ENCODE measurements around the gene KLF11.

Gene KLF11

GRCh38 chr2:10022445-10022844 is 20.9 kb upstream of the KLF11 start:
- H3K9me3 ChIP-seq (ENCODE audit: control insufficient read depth, insufficient read depth, low read length) = no peaks in the 10 kb centered on the region

GRCh38 chr2:10022966-10023662 is 20.2 kb upstream of the KLF11 start:
- no peaks in the 10 kb centered on the region for H3K79me2 ChIP-seq (ENCODE audit: control insufficient read depth, low read length)
- no peak overlapping the region for H3K4me2 ChIP-seq (ENCODE audit: low read length)
- H3F3A ChIP-seq (ENCODE audit: control insufficient read depth, insufficient read depth) = no peaks in the 10 kb centered on the region
- H3K9me2 ChIP-seq (replicated peaks; ENCODE audit: control insufficient read depth, low read length) = no peaks in the 10 kb centered on the region
- H3K4me1 ChIP-seq (ENCODE audit: control insufficient read depth, low read length) = no peaks in the 10 kb centered on the region
- H4K20me1 ChIP-seq (ENCODE audit: control insufficient read depth, insufficient read depth, low read depth, low read length) = no peaks in the 10 kb centered on the region
- no peak overlapping the region for H3K4me3 ChIP-seq (ENCODE audit: low read length)
- no peaks in the 10 kb centered on the region for H3K27me3 ChIP-seq (ENCODE audit: control insufficient read depth, low read length)
- TF ChIP-seq EZH2phosphoT487 (IDR thresholded peaks at IDR 0.05; ENCODE audit: borderline replicate concordance, low read length) = no peak
- TF ChIP-seq CTCF (IDR thresholded peaks at IDR 0.05; ENCODE audit: low read depth, low read length, poor library complexity, severe bottlenecking) = no peak
- H3K36me3 ChIP-seq (ENCODE audit: control insufficient read depth, low read length) = no peaks in the 10 kb centered on the region
- H3K9me3 ChIP-seq (ENCODE audit: control insufficient read depth, insufficient read depth, low read length) = no peaks in the 10 kb centered on the region
- no peak overlapping the region for H3K27ac ChIP-seq (ENCODE audit: low read depth, low read length)

More at GRCh38 chr2:10022445-10022844, 20.9 kb upstream of the KLF11 start:
- Histone ChIP-seq H3K4me3 (ENCODE audit: low read length) (no peak overlapping the region), H4K20me1 (ENCODE audit: control insufficient read depth, insufficient read depth, low read depth, low read length) (no peaks in the 10 kb centered on the region), H3F3A (ENCODE audit: control insufficient read depth, insufficient read depth) (no peaks in the 10 kb centered on the region), H3K27ac (ENCODE audit: low read depth, low read length) (no peak overlapping the region), H3K36me3 (ENCODE audit: control insufficient read depth, low read length) (no peaks in the 10 kb centered on the region), H3K79me2 (ENCODE audit: control insufficient read depth, low read length) (no peaks in the 10 kb centered on the region), H3K27me3 (ENCODE audit: control insufficient read depth, low read length) (no peaks in the 10 kb centered on the region), H3K4me1 (ENCODE audit: control insufficient read depth, low read length) (no peaks in the 10 kb centered on the region), H3K9me2 (replicated peaks; ENCODE audit: control insufficient read depth, low read length) (no peaks in the 10 kb centered on the region), H3K4me2 (ENCODE audit: low read length) (no peak overlapping the region)
- TF ChIP-seq EZH2phosphoT487 (IDR thresholded peaks at IDR 0.05; ENCODE audit: borderline replicate concordance, low read length) (no peak), CTCF (IDR thresholded peaks at IDR 0.05; ENCODE audit: low read depth, low read length, poor library complexity, severe bottlenecking) (no peak)

GRCh38 chr2:10026940-10027569 is 16.3 kb upstream of the KLF11 start:
- no peaks in the 10 kb centered on the region for H3K4me1 ChIP-seq (ENCODE audit: control insufficient read depth, low read length)
- no peaks in the 10 kb centered on the region for H3K36me3 ChIP-seq (ENCODE audit: control insufficient read depth, low read length)
- H4K20me1 ChIP-seq (ENCODE audit: control insufficient read depth, insufficient read depth, low read depth, low read length) = no peaks in the 10 kb centered on the region
- no peaks in the 10 kb centered on the region for H3F3A ChIP-seq (ENCODE audit: control insufficient read depth, insufficient read depth)
- H3K4me2 ChIP-seq (ENCODE audit: low read length) = no peak overlapping the region
- H3K27me3 ChIP-seq (ENCODE audit: control insufficient read depth, low read length) = peaks cover 11% of the 10 kb centered on the region; the same call in 1 of the 2 replicates
- H3K79me2 ChIP-seq (ENCODE audit: control insufficient read depth, low read length) = no peaks in the 10 kb centered on the region
- H3K9me2 ChIP-seq (replicated peaks; ENCODE audit: control insufficient read depth, low read length) = no peaks in the 10 kb centered on the region
- TF ChIP-seq CTCF (IDR thresholded peaks at IDR 0.05; ENCODE audit: low read depth, low read length, poor library complexity, severe bottlenecking) (no peak), EZH2phosphoT487 (IDR thresholded peaks at IDR 0.05; ENCODE audit: borderline replicate concordance, low read length) (no peak)
- no peak overlapping the region for H3K27ac ChIP-seq (ENCODE audit: low read depth, low read length)
- H3K9me3 ChIP-seq (ENCODE audit: control insufficient read depth, insufficient read depth, low read length) = no peaks in the 10 kb centered on the region
- no peak overlapping the region for H3K4me3 ChIP-seq (ENCODE audit: low read length)

Measured in DOHH2 (cell line).